SU-DHL-6 (cell line): ENCODE measurements around the gene CELA3B.
"Not testable (repeated sequence)": the region's sequence is repeated elsewhere in the genome, so short reads cannot be mapped to it uniquely, and the experiment has no call there.

ENCODE experiments used
- CTCF ChIP-seq: fragments of 200-600 bp; sonication (generic); IDR thresholded peaks from one replicate; pipeline ENCODE4 v1.5.1; 2017; ENCODE audit warnings: antibody characterized with exemption, mild to moderate bottlenecking, low read length, moderate library complexity; ENCODE audit not compliant: insufficient read depth, poor library complexity, severe bottlenecking
- EZH2phosphoT487 ChIP-seq: fragments of 200-600 bp; sonication (generic), shearing (Covaris generic); conservative IDR thresholded peaks from 2 replicates; pipeline ENCODE4 v1.6.1; 2018; ENCODE audit warnings: mild to moderate bottlenecking, antibody characterized with exemption, low read length, moderate library complexity, mixed read lengths

GRCh38 chr1:21980515-21981220 lies 3.8 kb downstream of the CELA3B start:
- not testable (repeated sequence) for TF ChIP-seq CTCF, EZH2phosphoT487
